ENCODE measurements around the gene ARSG. TPM values are rescaled to one million over a fixed set of nuclear protein-coding genes. Genes with fewer than 3 reads are reported as not detected.

Gene ARSG
- polyA plus RNA-seq, 1 donor from 2014 or later: 16.9 TPM

- Histone ChIP-seq H4K20me1 (ENCODE audit: insufficient read depth) (no peaks in the 10 kb centered on the region), H3K9me2 (ENCODE audit: insufficient read depth, low read length) (no peaks in the 10 kb centered on the region), H3K4me2 (ENCODE audit: low read length) (no peak overlapping the region), H2AFZ (ENCODE audit: low read depth, low read length) (no peak overlapping the region), H3K79me2 (replicated peaks; ENCODE audit: insufficient read depth, low read length) (no peaks in the 10 kb centered on the region), H3K9me3 (ENCODE audit: low read length) (no peaks in the 10 kb centered on the region), H3K9ac (ENCODE audit: low read length) (no peak overlapping the region), H3K4me3 (ENCODE audit: low read length) (no peak overlapping the region), H3K27me3 (ENCODE audit: insufficient read depth, low read depth, low read length) (peaks cover 8% of the 10 kb centered on the region), H3K36me3 (ENCODE audit: insufficient read depth, low read length) (no peaks in the 10 kb centered on the region), H3F3A (ENCODE audit: insufficient read depth, low read length, poor library complexity, severe bottlenecking) (no peaks in the 10 kb centered on the region), H3K27ac (ENCODE audit: low read length) (no peak overlapping the region)
- no peak for TF ChIP-seq EZH2 (IDR thresholded peaks at IDR 0.05; ENCODE audit: borderline replicate concordance, insufficient read depth, low read length, poor library complexity, severe bottlenecking)
- TF ChIP-seq MXI1 (conservative IDR thresholded peaks at IDR 0.05; ENCODE audit: poor library complexity, severe bottlenecking): no peak
- no peak for TF ChIP-seq EP300 (conservative IDR thresholded peaks at IDR 0.05; ENCODE audit: poor library complexity, severe bottlenecking)
- TF ChIP-seq, protein P1, sequence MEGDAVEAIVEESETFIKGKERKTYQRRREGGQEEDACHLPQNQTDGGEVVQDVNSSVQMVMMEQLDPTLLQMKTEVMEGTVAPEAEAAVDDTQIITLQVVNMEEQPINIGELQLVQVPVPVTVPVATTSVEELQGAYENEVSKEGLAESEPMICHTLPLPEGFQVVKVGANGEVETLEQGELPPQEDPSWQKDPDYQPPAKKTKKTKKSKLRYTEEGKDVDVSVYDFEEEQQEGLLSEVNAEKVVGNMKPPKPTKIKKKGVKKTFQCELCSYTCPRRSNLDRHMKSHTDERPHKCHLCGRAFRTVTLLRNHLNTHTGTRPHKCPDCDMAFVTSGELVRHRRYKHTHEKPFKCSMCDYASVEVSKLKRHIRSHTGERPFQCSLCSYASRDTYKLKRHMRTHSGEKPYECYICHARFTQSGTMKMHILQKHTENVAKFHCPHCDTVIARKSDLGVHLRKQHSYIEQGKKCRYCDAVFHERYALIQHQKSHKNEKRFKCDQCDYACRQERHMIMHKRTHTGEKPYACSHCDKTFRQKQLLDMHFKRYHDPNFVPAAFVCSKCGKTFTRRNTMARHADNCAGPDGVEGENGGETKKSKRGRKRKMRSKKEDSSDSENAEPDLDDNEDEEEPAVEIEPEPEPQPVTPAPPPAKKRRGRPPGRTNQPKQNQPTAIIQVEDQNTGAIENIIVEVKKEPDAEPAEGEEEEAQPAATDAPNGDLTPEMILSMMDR (IDR thresholded peaks at IDR 0.05; ENCODE audit: poor library complexity, severe bottlenecking): no peak
- peak; percentile 11 for TF ChIP-seq POLR2AphosphoS5 (IDR thresholded peaks at IDR 0.05)
Measured at GRCh38 chr17:68452724-68453290, 161.5 kb downstream of the ARSG start.

- Histone ChIP-seq H3K4me2 (ENCODE audit: low read length) (no peak overlapping the region), H3K27ac (ENCODE audit: low read length) (no peak overlapping the region), H2AFZ (ENCODE audit: low read depth, low read length) (no peak overlapping the region), H3K27me3 (ENCODE audit: insufficient read depth, low read depth, low read length) (peaks cover 12% of the 10 kb centered on the region), H3K36me3 (ENCODE audit: insufficient read depth, low read length) (no peaks in the 10 kb centered on the region), H3K9ac (ENCODE audit: low read length) (no peak overlapping the region), H3K79me2 (replicated peaks; ENCODE audit: insufficient read depth, low read length) (no peaks in the 10 kb centered on the region), H3K9me2 (ENCODE audit: insufficient read depth, low read length) (no peaks in the 10 kb centered on the region), H3F3A (ENCODE audit: insufficient read depth, low read length, poor library complexity, severe bottlenecking) (no peaks in the 10 kb centered on the region), H3K4me3 (ENCODE audit: low read length) (no peak overlapping the region), H4K20me1 (ENCODE audit: insufficient read depth) (no peaks in the 10 kb centered on the region), H3K9me3 (ENCODE audit: low read length) (no peaks in the 10 kb centered on the region)
- TF ChIP-seq, protein P1 (IDR thresholded peaks at IDR 0.05; ENCODE audit: poor library complexity, severe bottlenecking): no peak
- TF ChIP-seq EZH2 (IDR thresholded peaks at IDR 0.05; ENCODE audit: borderline replicate concordance, insufficient read depth, low read length, poor library complexity, severe bottlenecking) (no peak), TAF1 (IDR thresholded peaks at IDR 0.05; ENCODE audit: low read depth) (no peak), EP300 (conservative IDR thresholded peaks at IDR 0.05; ENCODE audit: poor library complexity, severe bottlenecking) (no peak), SMC3 (conservative IDR thresholded peaks at IDR 0.05; ENCODE audit: poor library complexity) (no peak), POLR2AphosphoS5 (IDR thresholded peaks at IDR 0.05) (no peak), RAD21 (conservative IDR thresholded peaks at IDR 0.05) (no peak), REST (IDR thresholded peaks at IDR 0.05; ENCODE audit: borderline replicate concordance) (no peak), MXI1 (conservative IDR thresholded peaks at IDR 0.05; ENCODE audit: poor library complexity, severe bottlenecking) (no peak)
Measured at GRCh38 chr17:68453991-68454665, 162.8 kb downstream of the ARSG start.
